Sigmoid colon (tissue), 7 donors: ENCODE results near the gene KRTAP5-9. TPM values are rescaled to one million over a fixed set of nuclear protein-coding genes. Genes with fewer than 3 reads are reported as not detected.
A peak's percentile ranks its signal among the peaks of the same experiment; 100 is the strongest.
"Not testable (repeated sequence)": the region's sequence is repeated elsewhere in the genome, so short reads cannot be mapped to it uniquely, and the experiment has no call there.

Source experiments
- DNase-seq: peaks from one replicate; pipeline ENCODE4 v3.0.0-alpha.2; 2019
- H3K27ac ChIP-seq, 4 donors: fragments of 200-600 bp; sonication (generic); one replicate each; pipeline ENCODE4 v1.5.1; 2016 to 2019; ENCODE audit warnings: mild to moderate bottlenecking in 1 of 4
- H3K27me3 ChIP-seq, 3 donors: fragments of 200-600 bp; sonication (generic); one replicate each; pipeline ENCODE4 v1.5.1; 2019; ENCODE audit warnings: mild to moderate bottlenecking in 1 of 3
- H3K36me3 ChIP-seq, 4 donors: fragments of 200-600 bp; sonication (generic); one replicate each; pipeline ENCODE4 v1.5.1; 2016 to 2019
- H3K4me1 ChIP-seq, 4 donors: fragments of 200-600 bp; sonication (generic); one replicate each; pipeline ENCODE4 v1.5.1; 2017 to 2019
- H3K4me3 ChIP-seq, 4 donors: fragments of 200-600 bp; sonication (generic); one replicate each; pipeline ENCODE4 v1.5.1; 2017 to 2019; ENCODE audit warnings: mild to moderate bottlenecking in 2 of 4, moderate library complexity in 1 of 4
- H3K9me3 ChIP-seq, 4 donors: fragments of 200-600 bp in 3 of 4; sonication (generic) in 3 of 4; one replicate each; pipeline versions ENCODE4 v1.5.1 to v1.6.1; 2013 to 2019
- CTCF ChIP-seq, 4 experiments: fragments of 450-650 bp in 3 of 4; fragments of 200-600 bp in 1 of 4; IDR thresholded peaks; one replicate each; pipeline ENCODE4 v1.5.1; 2016 to 2019; ENCODE audit warnings: antibody characterized with exemption in 4 of 4, mild to moderate bottlenecking in 3 of 4, moderate library complexity in 2 of 4
- EP300 ChIP-seq, 4 donors: sonication (generic); formaldehyde crosslinking; IDR thresholded peaks; one replicate each; pipeline ENCODE4 v1.6.1; 2017; ENCODE audit warnings: antibody characterized with exemption in 4 of 4
- POLR2A ChIP-seq, 2 donors: fragments of 450-650 bp; IDR thresholded peaks; one replicate each; pipeline ENCODE4 v1.6.1; 2016; ENCODE audit warnings: antibody characterized with exemption in 2 of 2, mild to moderate bottlenecking in 2 of 2, moderate library complexity in 2 of 2
- POLR2AphosphoS5 ChIP-seq, 4 donors: sonication (generic); formaldehyde crosslinking; IDR thresholded peaks; one replicate each; pipeline ENCODE4 v1.6.1; 2017; ENCODE audit warnings: antibody characterized with exemption in 4 of 4
- WGBS, 2 donors: extraction: QIAGEN DNeasy Blood & Tissue Kit; methylation state at CpG; one replicate each; pipeline ENCODE4 v1.1.7; 2013; 5-methylcytosine and 5-hydroxymethylcytosine counted together
- intact Hi-C: fragments of 100-400 bp; cut with DNase I; formaldehyde crosslinking; loops from one replicate; pipeline ENCODE4 v1.15.1; 2023
- polyA plus RNA-seq, 3 donors: library from polyadenylated mRNA; stranded (reverse); fragments of 200-250 nt; gene quantifications; one replicate each; pipeline ENCODE4 v1.2.3, GENCODE V29; 2013
- total RNA-seq, 4 donors: library from RNA; depleted of rRNA; stranded (reverse); fragments of >200 nt; gene quantifications; one replicate each; pipeline ENCODE4 v1.1.0, GENCODE V29; 2016
- donor health status: healthy with polysubstance abuse.
- donor health status: Bipolar disorder and iron deficiency.
- donor health status: healthy.

Gene KRTAP5-9
- total and polyA plus RNA-seq, 7 donors = 0.52 to 0.66 TPM; not detected in 5

- H3K27me3 ChIP-seq = peaks cover 0 to 15% (median 11%) of the 10 kb centered on the region in 3 donors
Observed at GRCh38 chr11:71564430-71564829, 16.2 kb downstream of the KRTAP5-9 start.

GRCh38 chr11:71565263-71565662 is 17.0 kb downstream of the KRTAP5-9 start, which contains the start of gene KRTAP5-10:
KRTAP5-10 (plus strand) TSS chr11:71565563; CDS start chr11:71565588, 25 bp downstream.
- TF ChIP-seq POLR2A (IDR thresholded peaks at IDR 0.05) (no peak), POLR2AphosphoS5 (IDR thresholded peaks at IDR 0.05) (no peak), EP300 (IDR thresholded peaks at IDR 0.05) (no peak), CTCF (IDR thresholded peaks at IDR 0.05) (no peak)
- H3K27ac ChIP-seq = no peak within 1 kb of the TSS
- no peaks in the 10 kb centered on the region for H3K9me3 ChIP-seq
- peaks cover 0 to 8% (median 3%) of the 10 kb centered on the region in 4 donors for H3K4me1 ChIP-seq
- no peak within 1 kb of the TSS for H3K4me3 ChIP-seq
- DNase-seq = no peak
- peaks cover 0 to 15% (median 11%) of the 10 kb centered on the region in 3 donors for H3K27me3 ChIP-seq
- intact Hi-C loops = no loop called here
- 46 to 54% methylated on average over 5 of the region's 5 CpGs for WGBS, 2 donors
- H3K36me3 ChIP-seq = no peaks in the 10 kb centered on the region

More at GRCh38 chr11:71564430-71564829, 16.2 kb downstream of the KRTAP5-9 start:
- Histone ChIP-seq H3K27ac (no peak overlapping the region), H3K4me3 (no peak overlapping the region), H3K4me1 (peaks cover 0 to 8% (median 3%) of the 10 kb centered on the region in 4 donors), H3K9me3 (no peaks in the 10 kb centered on the region), H3K36me3 (no peaks in the 10 kb centered on the region)
- 83 to 88% methylated on average over 4 of the region's 4 CpGs for WGBS, 2 donors
- intact Hi-C loops = no loop called here
- no peak for TF ChIP-seq POLR2A (IDR thresholded peaks at IDR 0.05)
- DNase-seq = no peak

- intact Hi-C loops = no loop called here
- no peaks in the 10 kb centered on the region for H3K36me3 ChIP-seq
- peaks cover 0 to 15% (median 11%) of the 10 kb centered on the region in 3 donors for H3K27me3 ChIP-seq
- H3K27ac ChIP-seq = no peak overlapping the region
- DNase-seq = no peak
- H3K9me3 ChIP-seq = no peaks in the 10 kb centered on the region
- TF ChIP-seq POLR2AphosphoS5 (IDR thresholded peaks at IDR 0.05) = no peak
- no peak for TF ChIP-seq EP300 (IDR thresholded peaks at IDR 0.05)
- TF ChIP-seq CTCF (IDR thresholded peaks at IDR 0.05) = no peak
- TF ChIP-seq POLR2A (IDR thresholded peaks at IDR 0.05) = no peak
- no peak overlapping the region for H3K4me3 ChIP-seq
- H3K4me1 ChIP-seq = peaks cover 0 to 8% (median 3%) of the 10 kb centered on the region in 4 donors
- WGBS, 2 donors = 55 to 76% methylated on average over 10 of the region's 10 CpGs
Observed at GRCh38 chr11:71566081-71566620, 17.9 kb downstream of the KRTAP5-9 start.

GRCh38 chr11:71566626-71567599 is 18.7 kb downstream of the KRTAP5-9 start:
- H3K9me3 ChIP-seq, DNase-seq, H3K36me3 ChIP-seq, H3K27ac ChIP-seq, H3K4me1 ChIP-seq, intact Hi-C loops, H3K4me3 ChIP-seq: not testable (repeated sequence)
- H3K27me3 ChIP-seq = peaks cover 0 to 15% (median 11%) of the 10 kb centered on the region in 3 donors
- WGBS, 2 donors = 75 to 79% methylated on average over 20 to 21 of the region's 21 CpGs

GRCh38 chr11:71567633-71568032 is 19.4 kb downstream of the KRTAP5-9 start:
- H3K27ac ChIP-seq, intact Hi-C loops, H3K9me3 ChIP-seq, H3K4me3 ChIP-seq, DNase-seq, H3K36me3 ChIP-seq, H3K4me1 ChIP-seq: not testable (repeated sequence)
- peaks cover 0 to 15% (median 11%) of the 10 kb centered on the region in 3 donors for H3K27me3 ChIP-seq
- WGBS, 2 donors = 86 to 87% methylated on average over 8 of the region's 8 CpGs

- DNase-seq = peak; percentile 73
- peaks cover 0 to 9% (median 3%) of the 10 kb centered on the region in 3 donors for H3K27me3 ChIP-seq
- no peaks in the 10 kb centered on the region for H3K9me3 ChIP-seq
- H3K36me3 ChIP-seq = no peaks in the 10 kb centered on the region
- H3K27ac ChIP-seq = no peak overlapping the region
- peaks cover 0 to 8% (median 3%) of the 10 kb centered on the region in 4 donors for H3K4me1 ChIP-seq
- H3K4me3 ChIP-seq = no peak overlapping the region
- no peak for TF ChIP-seq EP300 (IDR thresholded peaks at IDR 0.05)
- no peak for TF ChIP-seq POLR2A (IDR thresholded peaks at IDR 0.05)
- peak in 1 of 4 donors; percentile 48 for TF ChIP-seq POLR2AphosphoS5 (IDR thresholded peaks at IDR 0.05)
- intact Hi-C loops = no loop called here
- 72 to 74% methylated on average over 8 of the region's 8 CpGs for WGBS, 2 donors
Observed at GRCh38 chr11:71568704-71569349, 20.6 kb downstream of the KRTAP5-9 start.

- 80 to 84% methylated on average over 37 of the region's 39 CpGs for WGBS, 2 donors
- H3K36me3 ChIP-seq, H3K4me1 ChIP-seq, H3K27ac ChIP-seq, H3K9me3 ChIP-seq, DNase-seq, H3K27me3 ChIP-seq, intact Hi-C loops, H3K4me3 ChIP-seq: not testable (repeated sequence)
Observed at GRCh38 chr11:71571101-71571850, 23.1 kb downstream of the KRTAP5-9 start.
